ENCODE data around the gene WWTR1.

The WWTR1 gene

GRCh38 chr3:149667576-149667975 lies 9.8 kb upstream of the WWTR1 start:
- Histone ChIP-seq H3K4me3 (no peak overlapping the region), H3K27ac (no peak overlapping the region)
- no peak for DNase-seq (ENCODE audit: low spot score)
- TF ChIP-seq CTCF (IDR thresholded peaks at IDR 0.05) = no peak

GRCh38 chr3:149663966-149664365 lies 6.1 kb upstream of the WWTR1 start:
- no peak for TF ChIP-seq CTCF (IDR thresholded peaks at IDR 0.05)
- no peak overlapping the region for H3K4me3 ChIP-seq
- no peak for DNase-seq (ENCODE audit: low spot score)

GRCh38 chr3:149662240-149662887 lies 4.5 kb upstream of the WWTR1 start:
- no peak overlapping the region for H3K4me3 ChIP-seq
- no peak overlapping the region for H3K27ac ChIP-seq
- DNase-seq (ENCODE audit: low spot score) = no peak
- no peak for TF ChIP-seq CTCF (IDR thresholded peaks at IDR 0.05)

More at GRCh38 chr3:149663966-149664365, 6.1 kb upstream of the WWTR1 start:
- H3K27ac ChIP-seq = no peak overlapping the region

- H3K4me3 ChIP-seq = no peak overlapping the region
- H3K27ac ChIP-seq = peak overlapping the region in 1 of 2 donors; percentile 36
- DNase-seq (ENCODE audit: low spot score) = no peak
- no peak for TF ChIP-seq CTCF (IDR thresholded peaks at IDR 0.05)
Measured at GRCh38 chr3:149660462-149660861, 2.6 kb upstream of the WWTR1 start.

GRCh38 chr3:149658744-149659497 lies 1.1 kb upstream of the WWTR1 start:
- peak; percentile 85 for DNase-seq (ENCODE audit: low spot score)
- TF ChIP-seq CTCF (IDR thresholded peaks at IDR 0.05) = no peak
- peak overlapping the region; percentile 98 for H3K27ac ChIP-seq
- peak overlapping the region; percentile 82 for H3K4me3 ChIP-seq

GRCh38 chr3:149657321-149657925 lies 402 bp downstream of the WWTR1 start:
- DNase-seq (ENCODE audit: low spot score) = no peak
- Histone ChIP-seq H3K4me3 (peak overlapping the region; percentile 82), H3K27ac (peak overlapping the region; percentile 98)
- TF ChIP-seq CTCF (IDR thresholded peaks at IDR 0.05) = no peak

Data from coronary artery (tissue), 2 donors.